Measurements from ENCODE around the gene GRIK4.
A peak's percentile ranks its signal among the peaks of the same experiment; 100 is the strongest.

DNA sequence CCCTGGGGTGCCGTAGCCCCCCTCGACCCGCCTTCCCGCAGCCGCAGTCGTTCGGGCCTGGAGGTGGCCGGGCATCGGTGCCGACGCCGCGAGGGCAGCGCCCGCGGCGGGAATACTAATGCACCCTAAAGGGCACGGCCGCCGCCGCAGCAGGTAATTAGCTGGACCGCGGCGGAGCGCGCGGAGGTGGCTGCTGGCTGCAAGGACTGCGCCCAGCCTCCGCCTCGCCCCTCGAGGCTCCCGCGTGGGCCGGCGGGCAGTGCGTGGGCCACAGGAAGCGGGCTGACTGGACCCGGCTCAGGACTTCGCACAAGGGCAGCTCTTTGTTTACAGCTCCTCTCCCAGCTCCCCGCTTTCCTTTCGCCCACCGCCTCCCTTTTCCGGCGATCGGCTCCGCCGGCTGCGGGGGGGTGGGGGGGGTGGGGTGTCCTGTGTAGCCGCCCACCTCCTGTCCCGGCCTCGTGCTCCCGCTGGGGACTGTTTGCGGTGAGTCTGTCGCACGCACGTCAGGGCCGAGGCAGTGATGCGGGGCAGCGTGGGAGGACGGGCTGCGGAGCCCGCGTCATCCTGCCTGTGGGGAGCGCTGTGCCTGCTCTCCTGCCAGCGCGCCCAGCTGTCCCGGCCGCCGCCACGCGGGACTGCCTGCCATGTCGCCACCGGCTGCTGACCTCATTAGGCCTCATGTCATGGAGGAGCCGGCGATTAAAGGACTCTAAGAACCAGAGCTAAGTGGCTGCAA lies 53.2 kb downstream of the GRIK4 start:
- no peak for TF ChIP-seq EZH2 (IDR thresholded peaks at IDR 0.05; ENCODE audit: borderline replicate concordance, low read length)
- TF ChIP-seq, protein P1, sequence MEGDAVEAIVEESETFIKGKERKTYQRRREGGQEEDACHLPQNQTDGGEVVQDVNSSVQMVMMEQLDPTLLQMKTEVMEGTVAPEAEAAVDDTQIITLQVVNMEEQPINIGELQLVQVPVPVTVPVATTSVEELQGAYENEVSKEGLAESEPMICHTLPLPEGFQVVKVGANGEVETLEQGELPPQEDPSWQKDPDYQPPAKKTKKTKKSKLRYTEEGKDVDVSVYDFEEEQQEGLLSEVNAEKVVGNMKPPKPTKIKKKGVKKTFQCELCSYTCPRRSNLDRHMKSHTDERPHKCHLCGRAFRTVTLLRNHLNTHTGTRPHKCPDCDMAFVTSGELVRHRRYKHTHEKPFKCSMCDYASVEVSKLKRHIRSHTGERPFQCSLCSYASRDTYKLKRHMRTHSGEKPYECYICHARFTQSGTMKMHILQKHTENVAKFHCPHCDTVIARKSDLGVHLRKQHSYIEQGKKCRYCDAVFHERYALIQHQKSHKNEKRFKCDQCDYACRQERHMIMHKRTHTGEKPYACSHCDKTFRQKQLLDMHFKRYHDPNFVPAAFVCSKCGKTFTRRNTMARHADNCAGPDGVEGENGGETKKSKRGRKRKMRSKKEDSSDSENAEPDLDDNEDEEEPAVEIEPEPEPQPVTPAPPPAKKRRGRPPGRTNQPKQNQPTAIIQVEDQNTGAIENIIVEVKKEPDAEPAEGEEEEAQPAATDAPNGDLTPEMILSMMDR (conservative IDR thresholded peaks at IDR 0.05 in 1 of 2, IDR thresholded peaks at IDR 0.05 in 1 of 2; ENCODE audit: extremely low read depth in 1 of 2, insufficient read depth in 1 of 2, low read depth in 1 of 2, low read length in 2 of 2), result peak in 1 of 2 donors; percentile 37

Measured in mammary epithelial cell (primary cell).